Astrocyte (in vitro differentiated cells and primary cell): ENCODE data around the gene SPAG9. TPM values are rescaled to one million over a fixed set of nuclear protein-coding genes. Genes with fewer than 3 reads are reported as not detected.

Source experiments
- DNase-seq: peaks from one replicate; pipeline ENCODE4 v3.0.0-alpha.2; 2010; ENCODE audit warnings: low read depth
- FAIRE-seq: peaks from 2 replicates; lab custom pipeline; 2011; peaks lifted over from hg19 to GRCh38; lab: Jason Lieb, UNC
- H2AFZ ChIP-seq: 2 replicates; pipeline ENCODE4 v1.6.0; 2012; ENCODE audit warnings: low read depth, low read length, inconsistent platforms
- H3K27ac ChIP-seq: 2 replicates; pipeline ENCODE4 v1.5.1; 2011; ENCODE audit warnings: low read depth, low read length, inconsistent platforms
- H3K27me3 ChIP-seq: 2 replicates; pipeline ENCODE4 v1.6.0; 2011; ENCODE audit warnings: low read length, inconsistent platforms; ENCODE audit not compliant: insufficient read depth
- H3K36me3 ChIP-seq: 2 replicates; pipeline ENCODE4 v1.5.1; 2011; ENCODE audit warnings: low read length, inconsistent platforms; ENCODE audit not compliant: insufficient read depth
- H3K4me1 ChIP-seq: 2 replicates; pipeline ENCODE4 v1.5.1; 2011; ENCODE audit warnings: low read length, inconsistent platforms; ENCODE audit not compliant: insufficient read depth
- H3K4me2 ChIP-seq: 2 replicates; pipeline ENCODE4 v1.6.0; 2012; ENCODE audit warnings: low read length, inconsistent platforms
- H3K4me3 ChIP-seq: 2 replicates; pipeline ENCODE4 v1.5.1; 2011; ENCODE audit warnings: low read depth, mild to moderate bottlenecking, low read length, inconsistent platforms; ENCODE audit not compliant: insufficient read depth
- H3K79me2 ChIP-seq: 2 replicates; pipeline ENCODE4 v1.6.0; 2012; ENCODE audit warnings: mild to moderate bottlenecking, low read length, inconsistent platforms; ENCODE audit not compliant: insufficient read depth
- H3K9ac ChIP-seq: 2 replicates; pipeline ENCODE4 v1.6.0; 2012; ENCODE audit warnings: mild to moderate bottlenecking, low read length, inconsistent platforms
- H3K9me3 ChIP-seq: 2 replicates; pipeline ENCODE4 v1.5.1; 2012; ENCODE audit warnings: low read depth, mild to moderate bottlenecking, low read length, inconsistent platforms; ENCODE audit not compliant: insufficient read depth
- H4K20me1 ChIP-seq: 2 replicates; pipeline ENCODE4 v1.6.0; 2012; ENCODE audit warnings: low read length, inconsistent platforms; ENCODE audit not compliant: insufficient read depth
- H3K27ac Mint-ChIP-seq: one replicate; pipeline ENCODE4 v1.8.0; 2021; ENCODE audit warnings: mild to moderate bottlenecking, mixed read lengths; ENCODE audit not compliant: unreplicated experiment
- H3K27me3 Mint-ChIP-seq: one replicate; pipeline ENCODE4 v1.8.0; 2021; ENCODE audit warnings: low read depth, mixed read lengths; ENCODE audit not compliant: unreplicated experiment
- H3K36me3 Mint-ChIP-seq: one replicate; pipeline ENCODE4 v1.8.0; 2021; ENCODE audit warnings: low read depth, mixed read lengths; ENCODE audit not compliant: unreplicated experiment
- H3K4me1 Mint-ChIP-seq: one replicate; pipeline ENCODE4 v1.8.0; 2021; ENCODE audit warnings: low read depth, mixed read lengths; ENCODE audit not compliant: unreplicated experiment
- H3K4me3 Mint-ChIP-seq: one replicate; pipeline ENCODE4 v1.8.0; 2021; ENCODE audit warnings: mild to moderate bottlenecking, moderate library complexity, mixed read lengths; ENCODE audit not compliant: unreplicated experiment
- H3K9me3 Mint-ChIP-seq: one replicate; pipeline ENCODE4 v1.8.0; 2021; ENCODE audit warnings: mild to moderate bottlenecking, mixed read lengths; ENCODE audit not compliant: unreplicated experiment
- EZH2 ChIP-seq: IDR thresholded peaks from 2 replicates; pipeline ENCODE4 v1.6.1; 2012; ENCODE audit warnings: mild to moderate bottlenecking, low read length, inconsistent platforms; ENCODE audit not compliant: insufficient read depth
- total RNA-seq: library from RNA; stranded (reverse); gene quantifications from 2 replicates; pipeline ENCODE4 v1.2.1, GENCODE V29; 2021
- TF ChIP-seq, protein P1 (sequence below): IDR thresholded peaks from 2 replicates; pipeline ENCODE4 v1.5.1; 2011; ENCODE audit warnings: low read depth, mild to moderate bottlenecking, inconsistent platforms, low read length, moderate library complexity; ENCODE audit not compliant: insufficient read depth

SPAG9 gene
- total RNA-seq, 1 donor from 2014 or later = 102 TPM

DNA sequence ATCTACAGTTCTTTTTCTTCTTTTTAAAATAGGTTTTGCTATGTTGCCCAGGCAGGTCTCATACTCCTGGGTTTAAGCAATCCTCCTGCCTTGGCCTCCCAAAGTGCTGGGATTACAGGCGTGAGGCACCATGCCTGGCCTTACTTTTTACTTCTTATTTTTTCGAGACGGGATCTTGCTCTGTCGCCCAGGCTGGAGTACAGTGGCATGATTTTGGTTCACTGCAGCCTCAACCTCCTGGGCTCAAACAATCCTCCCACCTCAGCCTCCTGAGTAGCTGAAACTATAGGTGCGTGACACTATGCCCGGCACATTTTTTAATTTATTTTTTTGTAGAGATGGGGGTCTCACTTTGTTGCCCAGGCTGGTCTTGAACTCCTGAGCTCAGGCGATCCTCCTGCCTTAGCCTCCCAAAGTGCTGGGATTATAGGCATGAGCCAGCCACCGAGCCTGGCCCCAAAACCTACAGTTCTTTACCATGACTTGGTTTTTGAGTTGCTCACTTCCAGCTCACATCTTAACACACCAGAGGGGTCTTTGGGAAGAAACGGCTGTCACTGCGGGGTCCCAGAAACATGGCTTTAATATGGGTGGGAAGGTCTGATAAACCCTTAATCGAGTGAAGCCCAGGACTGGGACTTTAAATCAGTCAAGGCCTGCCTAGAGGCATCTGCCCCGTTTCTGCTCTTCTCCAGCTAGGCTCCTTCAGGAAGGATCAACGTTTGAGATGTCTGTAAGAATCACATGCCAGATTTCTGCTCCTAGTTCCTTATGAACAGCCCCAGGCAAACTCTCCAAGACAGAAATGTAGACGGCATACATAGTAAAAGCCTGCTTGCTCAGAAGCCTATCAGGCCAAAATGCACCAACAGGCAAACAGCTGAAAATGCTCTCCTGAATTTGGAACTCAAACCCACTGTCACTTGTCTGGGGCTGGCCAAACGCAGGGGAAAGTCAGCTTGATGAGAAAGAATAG lies 162.8 kb downstream of the SPAG9 start:
- no peaks in the 10 kb centered on the region for H3K27me3 ChIP-seq
- H3K27ac Mint-ChIP-seq = no peak overlapping the region
- no peak overlapping the region for H3K4me2 ChIP-seq
- H3K4me3 Mint-ChIP-seq = no peak overlapping the region
- H3K79me2 ChIP-seq = no peaks in the 10 kb centered on the region
- TF ChIP-seq EZH2 = no peak
- TF ChIP-seq, protein P1, sequence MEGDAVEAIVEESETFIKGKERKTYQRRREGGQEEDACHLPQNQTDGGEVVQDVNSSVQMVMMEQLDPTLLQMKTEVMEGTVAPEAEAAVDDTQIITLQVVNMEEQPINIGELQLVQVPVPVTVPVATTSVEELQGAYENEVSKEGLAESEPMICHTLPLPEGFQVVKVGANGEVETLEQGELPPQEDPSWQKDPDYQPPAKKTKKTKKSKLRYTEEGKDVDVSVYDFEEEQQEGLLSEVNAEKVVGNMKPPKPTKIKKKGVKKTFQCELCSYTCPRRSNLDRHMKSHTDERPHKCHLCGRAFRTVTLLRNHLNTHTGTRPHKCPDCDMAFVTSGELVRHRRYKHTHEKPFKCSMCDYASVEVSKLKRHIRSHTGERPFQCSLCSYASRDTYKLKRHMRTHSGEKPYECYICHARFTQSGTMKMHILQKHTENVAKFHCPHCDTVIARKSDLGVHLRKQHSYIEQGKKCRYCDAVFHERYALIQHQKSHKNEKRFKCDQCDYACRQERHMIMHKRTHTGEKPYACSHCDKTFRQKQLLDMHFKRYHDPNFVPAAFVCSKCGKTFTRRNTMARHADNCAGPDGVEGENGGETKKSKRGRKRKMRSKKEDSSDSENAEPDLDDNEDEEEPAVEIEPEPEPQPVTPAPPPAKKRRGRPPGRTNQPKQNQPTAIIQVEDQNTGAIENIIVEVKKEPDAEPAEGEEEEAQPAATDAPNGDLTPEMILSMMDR = no peak
- H4K20me1 ChIP-seq = no peaks in the 10 kb centered on the region
- no peaks in the 10 kb centered on the region for H3K27me3 Mint-ChIP-seq
- FAIRE-seq (no peak), DNase-seq (no peak)
- H2AFZ ChIP-seq = no peak overlapping the region
- H3K36me3 ChIP-seq = peaks cover 6% of the 10 kb centered on the region
- H3K4me1 ChIP-seq = peaks cover 16% of the 10 kb centered on the region
- H3K27ac ChIP-seq = no peak overlapping the region
- no peaks in the 10 kb centered on the region for H3K9me3 Mint-ChIP-seq
- H3K4me1 Mint-ChIP-seq = peaks cover 21% of the 10 kb centered on the region
- H3K9me3 ChIP-seq = no peaks in the 10 kb centered on the region
- H3K4me3 ChIP-seq = no peak overlapping the region
- peaks cover 6% of the 10 kb centered on the region for H3K36me3 Mint-ChIP-seq
- no peak overlapping the region for H3K9ac ChIP-seq

GRCh38 chr17:50956750-50957523 lies 163.7 kb downstream of the SPAG9 start:
- Histone ChIP-seq H3K4me2 (no peak overlapping the region), H2AFZ (no peak overlapping the region), H3K27ac (no peak overlapping the region), H3K4me3 (no peak overlapping the region), H3K4me1 (peaks cover 19% of the 10 kb centered on the region), H3K79me2 (no peaks in the 10 kb centered on the region), H3K9ac (no peak overlapping the region), H3K27me3 (no peaks in the 10 kb centered on the region), H3K36me3 (peaks cover 3% of the 10 kb centered on the region), H3K9me3 (no peaks in the 10 kb centered on the region), H4K20me1 (no peaks in the 10 kb centered on the region)
- no peak overlapping the region for H3K4me3 Mint-ChIP-seq
- TF ChIP-seq EZH2 = no peak
- TF ChIP-seq, protein P1 = peak; percentile 75
- no peak for FAIRE-seq
- H3K36me3 Mint-ChIP-seq = peaks cover 6% of the 10 kb centered on the region
- no peaks in the 10 kb centered on the region for H3K9me3 Mint-ChIP-seq
- no peaks in the 10 kb centered on the region for H3K27me3 Mint-ChIP-seq
- DNase-seq = peak; percentile 30
- peaks cover 23% of the 10 kb centered on the region for H3K4me1 Mint-ChIP-seq
- no peak overlapping the region for H3K27ac Mint-ChIP-seq
